ENCODE measurements around the gene TSSC4.

Gene TSSC4

GRCh38 chr11:2360081-2360642, 40.4 kb upstream of the TSSC4 start:
- Histone ChIP-seq H3K9me3 (ENCODE audit: insufficient read depth, low read length) (no peaks in the 10 kb centered on the region), H3K4me3 (ENCODE audit: low read length) (no peak overlapping the region), H3K4me2 (ENCODE audit: low read length) (no peak overlapping the region), H3K36me3 (replicated peaks; ENCODE audit: low read depth, low read length) (no peaks in the 10 kb centered on the region), H3K79me2 (ENCODE audit: low read length) (no peaks in the 10 kb centered on the region), H3K27ac (ENCODE audit: low read length) (no peak overlapping the region), H2AFZ (ENCODE audit: low read depth, low read length) (no peak overlapping the region), H4K20me1 (ENCODE audit: insufficient read depth, low read length) (no peaks in the 10 kb centered on the region), H3K9ac (ENCODE audit: low read length) (no peak overlapping the region), H3K4me1 (ENCODE audit: low read length) (no peaks in the 10 kb centered on the region), H3K27me3 (ENCODE audit: low read depth, low read length) (no peaks in the 10 kb centered on the region)
- TF ChIP-seq EZH2phosphoT487 (IDR thresholded peaks at IDR 0.05; ENCODE audit: low read depth) (no peak), CTCF (IDR thresholded peaks at IDR 0.05; ENCODE audit: low read depth, low read length) (no peak)

- Histone ChIP-seq H3K4me3 (ENCODE audit: low read length) (no peak overlapping the region), H4K20me1 (ENCODE audit: insufficient read depth, low read length) (no peaks in the 10 kb centered on the region), H2AFZ (ENCODE audit: low read depth, low read length) (no peak overlapping the region), H3K9ac (ENCODE audit: low read length) (no peak overlapping the region), H3K9me3 (ENCODE audit: insufficient read depth, low read length) (no peaks in the 10 kb centered on the region), H3K36me3 (replicated peaks; ENCODE audit: low read depth, low read length) (no peaks in the 10 kb centered on the region), H3K27me3 (ENCODE audit: low read depth, low read length) (no peaks in the 10 kb centered on the region), H3K4me2 (ENCODE audit: low read length) (no peak overlapping the region), H3K27ac (ENCODE audit: low read length) (no peak overlapping the region), H3K4me1 (ENCODE audit: low read length) (no peaks in the 10 kb centered on the region), H3K79me2 (ENCODE audit: low read length) (no peaks in the 10 kb centered on the region)
- TF ChIP-seq EZH2phosphoT487 (IDR thresholded peaks at IDR 0.05; ENCODE audit: low read depth) (no peak), CTCF (IDR thresholded peaks at IDR 0.05; ENCODE audit: low read depth, low read length) (no peak)
Measured at GRCh38 chr11:2361565-2361964, 39.0 kb upstream of the TSSC4 start.

GRCh38 chr11:2362414-2362813, 38.1 kb upstream of the TSSC4 start:
- H3K9ac ChIP-seq (ENCODE audit: low read length): no peak overlapping the region
- no peaks in the 10 kb centered on the region for H3K27me3 ChIP-seq (ENCODE audit: low read depth, low read length)
- no peaks in the 10 kb centered on the region for H3K4me1 ChIP-seq (ENCODE audit: low read length)
- H3K4me2 ChIP-seq (ENCODE audit: low read length): no peak overlapping the region
- H3K36me3 ChIP-seq (replicated peaks; ENCODE audit: low read depth, low read length): no peaks in the 10 kb centered on the region
- no peaks in the 10 kb centered on the region for H4K20me1 ChIP-seq (ENCODE audit: insufficient read depth, low read length)
- no peak overlapping the region for H3K4me3 ChIP-seq (ENCODE audit: low read length)
- no peaks in the 10 kb centered on the region for H3K9me3 ChIP-seq (ENCODE audit: insufficient read depth, low read length)
- H3K79me2 ChIP-seq (ENCODE audit: low read length): no peaks in the 10 kb centered on the region
- no peak overlapping the region for H2AFZ ChIP-seq (ENCODE audit: low read depth, low read length)
- TF ChIP-seq CTCF (IDR thresholded peaks at IDR 0.05; ENCODE audit: low read depth, low read length) (no peak), EZH2phosphoT487 (IDR thresholded peaks at IDR 0.05; ENCODE audit: low read depth) (no peak)
- no peak overlapping the region for H3K27ac ChIP-seq (ENCODE audit: low read length)

- no peak overlapping the region for H3K4me2 ChIP-seq (ENCODE audit: low read length)
- TF ChIP-seq CTCF (IDR thresholded peaks at IDR 0.05; ENCODE audit: low read depth, low read length) (no peak), EZH2phosphoT487 (IDR thresholded peaks at IDR 0.05; ENCODE audit: low read depth) (no peak)
- no peaks in the 10 kb centered on the region for H3K9me3 ChIP-seq (ENCODE audit: insufficient read depth, low read length)
Measured at GRCh38 chr11:2363130-2363529, 37.4 kb upstream of the TSSC4 start.

More at GRCh38 chr11:2363130-2363529, 37.4 kb upstream of the TSSC4 start:
- no peaks in the 10 kb centered on the region for H3K36me3 ChIP-seq (replicated peaks; ENCODE audit: low read depth, low read length)
- no peaks in the 10 kb centered on the region for H3K4me1 ChIP-seq (ENCODE audit: low read length)
- H3K27me3 ChIP-seq (ENCODE audit: low read depth, low read length): no peaks in the 10 kb centered on the region
- no peak overlapping the region for H3K9ac ChIP-seq (ENCODE audit: low read length)
- no peaks in the 10 kb centered on the region for H3K79me2 ChIP-seq (ENCODE audit: low read length)
- no peak overlapping the region for H3K4me3 ChIP-seq (ENCODE audit: low read length)
- H2AFZ ChIP-seq (ENCODE audit: low read depth, low read length): no peak overlapping the region
- no peaks in the 10 kb centered on the region for H4K20me1 ChIP-seq (ENCODE audit: insufficient read depth, low read length)
- no peak overlapping the region for H3K27ac ChIP-seq (ENCODE audit: low read length)
